Erythroblast (primary cell): Measurements from ENCODE around the gene FBXO31.

Experiments used
- GATA1 ChIP-seq: IDR thresholded peaks from 2 replicates; pipeline ENCODE4 v1.6.1; 2011; ENCODE audit warnings: low read depth, mild to moderate bottlenecking, control low read depth, low read length, moderate library complexity
- POLR2A ChIP-seq: IDR thresholded peaks from 2 replicates; pipeline ENCODE4 v1.6.1; 2011; ENCODE audit warnings: mild to moderate bottlenecking, low read length

DNA sequence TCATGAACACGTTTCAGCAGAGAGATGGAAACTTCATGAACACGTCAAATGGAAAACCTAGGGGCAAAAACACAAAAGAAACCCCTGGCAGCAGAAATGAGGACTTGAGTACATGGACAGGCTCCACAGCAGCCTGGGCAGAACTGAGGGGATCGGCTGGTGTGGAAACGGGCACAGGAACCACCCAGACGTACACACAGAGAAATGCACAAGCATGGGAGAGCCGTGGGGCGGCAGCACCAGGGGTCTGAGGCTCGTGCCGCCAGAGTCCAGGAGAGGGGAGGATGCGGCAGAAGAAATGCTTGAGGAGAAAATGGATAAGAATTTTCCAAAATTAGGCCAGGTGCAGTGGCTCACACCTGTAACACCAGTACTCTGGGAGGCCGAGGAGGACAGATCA lies 38.5 kb upstream of the FBXO31 start:
- no peak for TF ChIP-seq POLR2A
- TF ChIP-seq GATA1: no peak
